Retinal pigment epithelial cell (primary cell): ENCODE measurements around the gene FCHSD2.

Experiments used
- DNase-seq: peaks from one replicate; pipeline ENCODE4 v3.0.0-alpha.2; 2010; ENCODE audit warnings: low read depth
- H3K4me3 ChIP-seq: 2 replicates; pipeline ENCODE4 v1.5.1; 2011; ENCODE audit warnings: mild to moderate bottlenecking, low read length, control low read depth, moderate library complexity
- CTCF ChIP-seq: conservative IDR thresholded peaks from 2 replicates; pipeline ENCODE4 v1.5.1; 2011; ENCODE audit warnings: low read depth, low read length, control low read depth, inconsistent platforms

The FCHSD2 gene

GRCh38 chr11:73186886-73187285, 44.8 kb upstream of the FCHSD2 start:
- TF ChIP-seq CTCF = no peak
- no peak for DNase-seq
- H3K4me3 ChIP-seq = no peak overlapping the region

- no peak for TF ChIP-seq CTCF
- no peak overlapping the region for H3K4me3 ChIP-seq
- DNase-seq = no peak
Observed at GRCh38 chr11:73186294-73186850, 44.3 kb upstream of the FCHSD2 start.

GRCh38 chr11:73185680-73186293, 43.7 kb upstream of the FCHSD2 start:
- no peak for DNase-seq
- no peak overlapping the region for H3K4me3 ChIP-seq

DNA sequence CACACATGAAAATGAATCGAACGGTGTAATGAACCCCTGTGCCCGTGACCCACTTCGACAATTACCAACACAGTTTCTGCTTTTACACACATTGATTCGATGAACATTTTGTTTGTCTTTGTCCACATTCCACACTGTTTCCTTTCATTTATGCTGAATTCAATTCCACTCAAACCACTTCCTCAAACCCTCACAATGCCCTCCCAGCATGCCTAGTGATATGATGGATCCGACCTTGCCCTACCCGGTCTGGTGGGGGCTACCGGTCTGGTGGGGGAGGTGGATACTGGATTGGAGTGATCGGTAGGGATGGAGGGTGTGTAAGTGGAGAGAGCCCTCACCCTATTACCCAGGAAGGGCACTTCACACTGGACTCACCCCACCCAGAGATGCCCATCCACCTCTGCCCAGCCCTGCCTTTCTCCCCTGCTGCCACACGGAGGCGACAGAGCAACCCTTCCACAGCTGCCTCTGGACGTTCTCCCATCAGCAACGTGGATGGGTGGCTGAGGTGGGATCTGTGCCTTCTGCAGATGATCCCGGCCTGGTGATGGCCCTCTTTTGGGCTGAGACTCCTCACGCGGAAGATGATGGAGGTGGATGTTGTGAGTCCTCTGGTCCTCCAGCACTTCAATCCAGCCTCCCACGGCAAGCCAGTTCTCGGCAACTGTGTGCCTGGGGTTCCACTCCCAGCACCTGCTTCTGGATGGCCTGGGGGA, 43.0 kb upstream of the FCHSD2 start:
- no peak for DNase-seq
- TF ChIP-seq CTCF = peak; percentile 98
- H3K4me3 ChIP-seq = no peak overlapping the region

More at GRCh38 chr11:73185680-73186293, 43.7 kb upstream of the FCHSD2 start:
- TF ChIP-seq CTCF = no peak

- DNase-seq = no peak
- no peak overlapping the region for H3K4me3 ChIP-seq
- TF ChIP-seq CTCF = peak; percentile 16
Observed at GRCh38 chr11:73182824-73183321, 40.8 kb upstream of the FCHSD2 start.

- no peak for DNase-seq
- no peak for TF ChIP-seq CTCF
- H3K4me3 ChIP-seq = no peak overlapping the region
Observed at GRCh38 chr11:73178681-73179080, 36.6 kb upstream of the FCHSD2 start.
